Esophagus squamous epithelium (tissue), 4 donors: Measurements from ENCODE around the gene ZC3H8.

Experiments used
- POLR2A ChIP-seq, 4 donors: fragments of 450-650 bp; IDR thresholded peaks; one replicate each; pipeline ENCODE4 v1.6.1; 2017; ENCODE audit warnings: antibody characterized with exemption in 4 of 4, mild to moderate bottlenecking in 4 of 4, moderate library complexity in 3 of 4
- TF ChIP-seq, protein P1 (sequence below), 6 experiments: fragments of 450-650 bp in 4 of 6; fragments of 200-600 bp in 2 of 6; sonication (generic) in 2 of 6; IDR thresholded peaks; one replicate each; pipeline ENCODE4 v1.5.1; 2016 to 2019; ENCODE audit warnings: antibody characterized with exemption in 6 of 6, mild to moderate bottlenecking in 4 of 6, moderate library complexity in 4 of 6

- TF ChIP-seq, protein P1, sequence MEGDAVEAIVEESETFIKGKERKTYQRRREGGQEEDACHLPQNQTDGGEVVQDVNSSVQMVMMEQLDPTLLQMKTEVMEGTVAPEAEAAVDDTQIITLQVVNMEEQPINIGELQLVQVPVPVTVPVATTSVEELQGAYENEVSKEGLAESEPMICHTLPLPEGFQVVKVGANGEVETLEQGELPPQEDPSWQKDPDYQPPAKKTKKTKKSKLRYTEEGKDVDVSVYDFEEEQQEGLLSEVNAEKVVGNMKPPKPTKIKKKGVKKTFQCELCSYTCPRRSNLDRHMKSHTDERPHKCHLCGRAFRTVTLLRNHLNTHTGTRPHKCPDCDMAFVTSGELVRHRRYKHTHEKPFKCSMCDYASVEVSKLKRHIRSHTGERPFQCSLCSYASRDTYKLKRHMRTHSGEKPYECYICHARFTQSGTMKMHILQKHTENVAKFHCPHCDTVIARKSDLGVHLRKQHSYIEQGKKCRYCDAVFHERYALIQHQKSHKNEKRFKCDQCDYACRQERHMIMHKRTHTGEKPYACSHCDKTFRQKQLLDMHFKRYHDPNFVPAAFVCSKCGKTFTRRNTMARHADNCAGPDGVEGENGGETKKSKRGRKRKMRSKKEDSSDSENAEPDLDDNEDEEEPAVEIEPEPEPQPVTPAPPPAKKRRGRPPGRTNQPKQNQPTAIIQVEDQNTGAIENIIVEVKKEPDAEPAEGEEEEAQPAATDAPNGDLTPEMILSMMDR (IDR thresholded peaks at IDR 0.05) = no peak
- TF ChIP-seq POLR2A (IDR thresholded peaks at IDR 0.05) = no peak
Measured at GRCh38 chr2:112239862-112240261, 15.0 kb downstream of the ZC3H8 start.
